ENCODE measurements around the gene AKAP6.
A peak's percentile ranks its signal among the peaks of the same experiment; 100 is the strongest.

Gene AKAP6

DNA sequence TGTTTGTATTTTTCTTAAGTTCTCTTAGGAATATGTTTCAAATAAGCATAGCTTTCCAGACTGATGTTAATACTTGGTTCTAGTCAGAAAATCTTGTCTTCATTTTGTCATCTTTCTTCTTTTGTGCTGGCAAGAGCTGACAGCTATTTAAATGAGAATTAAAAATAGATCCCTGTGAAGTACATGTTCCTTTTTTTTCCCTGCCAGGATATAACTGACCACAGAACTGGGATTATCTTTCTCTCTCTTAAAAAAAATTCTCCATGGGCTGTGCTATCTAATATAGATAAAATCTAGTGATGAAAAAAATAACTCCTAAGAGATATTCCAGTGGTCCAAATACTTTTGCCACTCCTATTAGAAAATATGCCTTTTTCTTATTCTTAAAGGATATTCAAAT lies 163.4 kb downstream of the AKAP6 start:
- no peak for FAIRE-seq

DNA sequence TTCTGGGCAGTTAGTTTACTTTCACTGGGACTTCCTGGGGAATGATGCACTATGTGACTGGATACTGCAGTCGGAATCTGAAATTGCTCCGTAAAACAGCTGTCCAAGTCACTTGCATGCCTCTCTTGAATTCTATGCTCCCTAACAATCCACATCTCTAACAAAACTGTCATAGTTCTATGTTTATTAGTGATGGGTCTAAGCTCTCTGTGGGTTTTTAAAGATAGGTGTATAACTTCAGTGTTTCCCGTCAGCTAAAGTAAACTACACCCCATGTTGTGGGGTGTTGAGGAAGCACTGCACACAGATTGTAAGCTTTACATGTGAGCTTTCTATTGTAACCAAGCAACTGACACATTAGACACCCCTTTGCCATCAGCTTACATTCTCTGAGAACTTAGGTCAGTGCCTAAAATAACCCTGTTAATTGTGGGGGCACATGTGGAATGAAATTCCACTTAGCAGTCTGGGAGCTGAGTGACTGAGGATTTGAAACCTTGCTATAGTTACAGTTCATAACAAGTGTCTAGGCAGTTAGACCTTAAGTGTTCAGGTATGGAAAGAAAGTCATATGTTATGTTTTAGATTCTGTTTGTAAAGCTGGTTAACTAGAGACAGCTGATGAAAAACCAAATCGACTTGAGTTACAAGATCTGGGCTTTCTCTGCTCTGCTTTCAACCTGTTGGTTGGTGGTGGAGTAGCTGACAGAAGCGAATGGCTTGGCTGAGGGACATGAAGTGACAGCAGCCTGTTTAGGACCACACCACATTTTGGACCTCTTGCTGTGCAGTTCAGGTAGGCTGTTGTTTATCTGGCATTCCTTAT lies 165.7 kb downstream of the AKAP6 start:
- no peak for FAIRE-seq

DNA sequence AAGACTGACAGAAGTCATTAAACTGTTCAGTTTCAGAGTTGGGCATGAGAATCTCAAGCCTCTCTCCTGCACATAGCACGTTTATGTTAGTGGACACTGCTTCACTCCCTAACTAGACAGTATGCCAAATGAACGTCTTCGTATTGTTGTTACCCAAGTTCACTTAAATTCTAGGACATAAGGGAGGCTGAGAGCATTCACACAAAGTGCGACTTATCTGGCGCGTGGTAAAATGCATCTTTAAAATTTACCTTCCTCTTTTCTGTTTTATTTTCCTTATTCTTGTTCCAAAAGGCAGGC lies 166.3 kb downstream of the AKAP6 start:
- FAIRE-seq = no peak

DNA sequence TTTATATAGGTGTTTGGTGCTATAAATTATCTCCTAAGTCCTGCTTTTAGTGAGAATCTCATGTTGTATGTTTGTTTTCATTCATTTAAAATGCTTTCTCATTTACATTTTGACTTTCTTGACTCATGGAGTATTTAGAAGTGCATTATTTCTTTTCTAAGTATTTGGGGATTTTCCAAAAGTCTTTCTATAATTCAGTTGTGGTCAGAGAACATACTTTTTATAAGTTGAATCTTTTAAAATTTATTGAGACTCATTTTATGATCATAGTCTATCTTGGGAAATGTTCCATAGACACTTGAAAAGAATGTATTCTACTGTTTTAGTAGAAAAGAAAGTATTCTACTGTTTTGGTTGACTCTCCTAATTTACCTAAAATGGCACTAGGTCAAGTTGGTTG lies 168.2 kb downstream of the AKAP6 start:
- FAIRE-seq = no peak

DNA sequence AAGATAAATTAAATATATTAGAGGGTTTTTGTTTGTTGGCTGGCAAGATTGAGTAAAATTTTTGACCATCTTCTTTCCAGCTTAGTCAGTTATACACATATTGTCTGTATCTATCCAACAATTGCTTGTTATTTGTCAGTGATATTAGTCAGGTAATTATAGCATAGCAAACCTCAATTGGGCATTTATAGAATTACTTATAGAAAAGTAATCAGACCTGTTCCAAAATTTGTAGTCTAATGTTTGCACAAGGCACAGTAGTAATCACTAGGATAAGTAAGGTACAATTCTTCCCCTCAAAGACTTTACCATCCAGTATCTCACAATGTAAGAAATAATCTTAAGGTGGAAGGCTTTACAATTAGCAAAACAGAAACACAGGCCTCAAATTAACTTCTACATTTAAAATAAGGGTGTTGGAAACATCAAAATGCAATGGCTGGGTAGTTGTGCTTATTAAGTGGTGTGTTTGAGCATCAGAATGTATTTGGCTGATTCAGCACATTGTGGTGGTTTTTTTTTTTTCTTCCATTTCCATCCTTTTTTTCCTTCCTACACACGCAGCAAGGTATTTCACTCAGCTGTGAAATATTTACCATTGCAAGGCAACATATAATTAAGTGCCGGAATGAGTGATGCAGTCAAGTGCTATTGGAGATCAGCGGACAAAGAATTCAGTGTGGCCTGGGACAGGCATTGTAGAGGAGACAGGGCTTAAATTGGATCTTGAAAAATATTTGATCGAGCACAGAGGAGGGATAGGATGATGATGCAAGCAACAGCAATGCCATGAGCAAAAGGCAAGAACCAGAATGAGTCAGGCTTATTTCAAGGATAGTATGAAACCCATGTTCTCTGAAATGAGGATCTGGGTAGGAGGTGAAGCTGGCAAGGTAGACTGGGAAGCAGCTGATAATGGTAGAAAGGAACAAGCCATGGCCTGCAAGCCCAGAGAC lies 178.2 kb downstream of the AKAP6 start:
- no peak for FAIRE-seq

DNA sequence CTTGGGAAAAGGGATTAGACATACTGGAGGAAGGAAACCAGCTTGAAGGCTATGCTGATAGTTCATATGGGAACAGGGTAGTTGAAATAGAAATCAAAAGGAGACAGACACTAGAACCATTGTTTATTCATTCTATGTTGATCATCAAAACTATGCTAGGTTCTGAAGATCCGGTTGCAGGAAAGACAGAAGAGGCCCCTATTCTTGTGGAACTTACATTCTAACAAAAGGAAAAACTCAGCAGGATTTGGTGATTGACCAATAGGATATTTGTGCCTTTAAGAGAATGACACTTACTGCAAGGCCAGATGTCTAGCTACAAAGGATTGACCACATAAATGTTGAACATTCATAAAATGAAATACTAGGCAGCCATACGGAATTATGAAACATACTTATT lies 179.2 kb downstream of the AKAP6 start:
- FAIRE-seq = no peak

DNA sequence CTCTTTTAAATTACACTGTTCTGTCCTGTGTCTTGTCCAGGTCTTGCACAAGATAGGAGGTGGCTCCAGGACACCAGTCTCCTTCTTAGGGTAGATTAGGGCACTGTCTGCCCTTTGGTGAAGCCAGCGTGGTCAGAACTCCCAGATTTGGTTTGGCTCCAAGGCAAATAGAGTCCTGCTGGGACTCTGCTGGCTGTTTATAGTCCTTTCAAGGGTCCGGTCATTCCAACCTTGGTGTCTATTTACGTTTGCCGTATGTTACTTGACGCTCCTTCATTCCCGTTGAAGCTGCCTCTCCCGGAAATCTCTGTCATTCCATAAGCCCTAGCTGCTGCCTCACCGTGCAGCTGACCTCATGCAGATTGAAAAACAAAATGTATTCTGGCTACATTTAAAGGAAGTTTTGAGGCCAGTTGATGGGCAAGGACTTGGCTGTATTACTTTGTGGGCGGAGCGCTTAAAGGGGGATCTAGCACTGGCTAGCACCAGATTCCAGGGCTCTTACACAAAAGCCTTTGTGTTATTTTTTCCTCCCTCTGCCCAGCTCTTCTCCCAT lies 180.6 kb downstream of the AKAP6 start:
- no peak for FAIRE-seq

DNA sequence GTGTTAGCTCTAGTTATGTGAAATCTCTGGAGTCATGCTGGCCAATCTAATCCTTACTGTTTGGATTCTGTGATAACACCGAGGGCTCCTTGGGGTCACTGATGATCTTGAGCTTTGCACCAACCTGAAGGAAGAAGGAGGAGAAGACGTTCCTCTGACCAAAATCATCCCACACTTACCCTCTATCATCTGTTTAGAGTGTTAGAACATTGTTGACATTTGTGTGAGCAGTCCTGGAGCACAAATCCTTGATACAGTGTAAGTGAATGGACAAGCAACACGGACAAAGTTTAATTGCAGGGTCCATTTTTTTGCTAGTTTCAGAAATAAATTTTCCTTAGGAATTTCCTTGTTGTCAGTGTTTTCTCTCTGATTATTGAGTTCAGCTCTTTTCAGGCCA lies 181.7 kb downstream of the AKAP6 start:
- no peak for FAIRE-seq

DNA sequence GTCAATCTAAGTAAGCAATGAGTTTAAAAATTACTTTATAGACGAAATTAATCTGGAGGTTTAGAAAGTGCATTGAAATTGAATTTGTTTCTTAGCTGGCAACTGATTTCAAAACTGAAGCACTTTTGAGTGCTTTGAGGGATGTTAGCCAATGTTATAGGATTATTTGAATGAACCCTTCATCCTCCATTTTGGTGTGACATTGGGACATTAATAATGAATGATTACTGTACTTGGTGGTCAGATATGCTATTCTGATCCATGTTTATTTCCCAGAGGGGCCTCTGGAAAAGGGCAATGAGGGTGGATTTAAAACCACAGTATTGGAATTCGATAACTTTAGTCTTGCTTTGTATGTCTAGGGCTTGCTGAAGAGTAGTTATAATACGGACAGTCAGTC lies 183.2 kb downstream of the AKAP6 start:
- FAIRE-seq = no peak

DNA sequence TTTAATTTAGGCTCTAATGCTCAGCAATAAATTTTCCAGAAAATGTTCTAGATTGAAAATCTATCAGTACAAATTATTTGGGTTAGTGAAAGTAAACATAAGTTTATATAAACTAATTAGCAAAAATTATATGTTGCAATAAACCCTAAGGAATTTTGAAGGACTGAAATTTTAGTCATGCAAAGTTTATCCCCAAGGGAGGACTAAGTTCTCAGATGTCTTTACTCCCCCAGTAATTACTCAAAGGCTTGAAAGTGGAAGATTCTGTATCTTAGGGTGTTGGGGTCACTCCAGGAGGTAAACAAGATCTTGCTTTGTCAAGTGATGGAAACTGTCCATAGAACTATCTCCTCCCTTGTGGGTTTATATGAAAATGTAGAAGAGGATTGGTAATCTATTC lies 183.7 kb downstream of the AKAP6 start:
- no peak for FAIRE-seq

DNA sequence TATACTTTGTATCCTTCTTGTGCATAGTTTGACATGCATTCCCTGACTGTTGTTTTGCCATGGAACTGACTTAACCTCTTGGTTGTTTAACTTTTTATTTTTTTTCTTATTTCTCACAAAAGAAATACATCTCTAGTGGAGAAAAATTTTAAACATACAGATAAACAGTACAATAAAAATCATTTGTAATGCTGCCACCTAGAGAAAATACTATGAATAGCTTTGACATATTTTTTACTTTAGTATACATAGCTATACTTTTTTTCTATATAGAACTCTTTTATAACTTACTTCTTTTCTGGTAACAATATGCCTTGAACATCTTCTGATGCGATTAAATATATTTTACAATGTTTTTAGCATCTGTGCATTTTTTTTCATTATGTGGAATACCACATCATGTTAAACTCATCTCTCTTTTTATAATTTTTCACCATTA lies 184.5 kb downstream of the AKAP6 start:
- peak; percentile 91 for FAIRE-seq

DNA sequence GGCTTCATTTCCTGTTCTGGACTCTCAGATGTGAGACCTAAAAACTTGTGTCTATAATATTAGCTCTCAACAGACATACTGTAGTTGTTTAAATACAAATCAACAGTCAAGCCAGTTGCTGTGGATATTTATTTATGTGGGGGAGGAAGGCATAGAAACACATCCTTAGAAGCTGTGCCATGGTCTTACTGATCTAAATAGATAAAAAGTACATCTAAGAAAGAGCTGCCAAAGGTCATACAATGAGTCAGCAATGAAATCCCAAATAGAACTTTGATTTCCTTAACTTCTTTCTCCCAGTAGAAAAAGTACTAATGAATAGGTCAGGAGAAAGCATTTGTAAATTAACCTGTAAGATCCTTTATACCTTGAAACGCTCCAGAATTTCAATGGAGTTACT lies 185.1 kb downstream of the AKAP6 start:
- no peak for FAIRE-seq

DNA sequence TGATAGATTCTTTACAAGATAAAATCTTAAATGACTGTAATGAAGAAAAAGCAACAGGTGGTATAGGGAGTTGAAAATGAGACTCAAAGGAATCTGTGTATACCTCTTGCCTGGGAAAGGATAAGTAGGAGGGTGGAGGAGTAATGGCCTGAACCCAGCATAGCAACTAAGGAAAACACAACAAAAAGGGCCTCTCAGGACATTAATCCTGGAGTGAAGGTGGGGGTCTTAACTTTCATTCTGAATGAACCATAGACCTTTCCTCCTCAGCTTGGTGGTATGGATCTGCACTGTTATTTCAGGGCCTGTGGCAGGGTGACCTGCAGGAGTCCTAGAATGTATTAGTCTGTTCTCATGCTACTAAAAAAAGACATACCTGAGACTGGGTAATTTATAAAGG lies 185.6 kb downstream of the AKAP6 start:
- FAIRE-seq = no peak

DNA sequence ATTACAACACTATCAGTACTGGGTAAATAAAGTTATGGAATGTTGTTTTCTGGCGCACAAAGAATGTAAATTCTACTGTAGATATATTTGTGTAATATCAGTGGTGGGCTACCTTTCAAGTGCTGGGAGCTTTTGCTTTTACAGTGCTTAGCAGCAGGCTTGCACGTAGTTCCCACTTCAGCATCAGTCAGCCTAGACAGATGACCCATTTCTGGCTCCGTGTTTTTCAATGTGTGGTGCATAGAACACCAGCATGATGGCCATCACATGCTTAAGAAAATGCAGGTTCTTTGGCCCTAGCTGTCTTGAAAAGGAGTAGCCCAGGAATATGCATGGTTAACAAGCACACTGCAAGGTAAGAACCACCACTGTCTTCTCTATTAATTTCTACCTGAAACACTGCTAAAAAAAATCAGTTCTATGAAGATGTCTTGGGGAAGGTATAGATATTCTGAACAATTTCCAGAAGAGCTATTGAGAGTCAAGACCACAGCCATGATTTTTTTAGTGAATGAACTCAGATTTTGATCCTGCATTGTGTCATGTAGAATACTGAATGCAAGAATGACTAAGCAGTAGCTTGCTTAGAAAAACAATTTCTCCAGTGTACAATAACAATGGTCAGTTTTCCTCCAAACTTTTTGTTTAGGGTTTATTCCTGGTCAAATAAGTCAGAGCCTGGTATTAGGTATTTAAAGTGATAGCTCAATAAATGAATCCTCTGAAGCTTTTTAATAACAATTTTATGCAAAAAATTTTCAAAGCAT lies 195.7 kb downstream of the AKAP6 start:
- FAIRE-seq = no peak

DNA sequence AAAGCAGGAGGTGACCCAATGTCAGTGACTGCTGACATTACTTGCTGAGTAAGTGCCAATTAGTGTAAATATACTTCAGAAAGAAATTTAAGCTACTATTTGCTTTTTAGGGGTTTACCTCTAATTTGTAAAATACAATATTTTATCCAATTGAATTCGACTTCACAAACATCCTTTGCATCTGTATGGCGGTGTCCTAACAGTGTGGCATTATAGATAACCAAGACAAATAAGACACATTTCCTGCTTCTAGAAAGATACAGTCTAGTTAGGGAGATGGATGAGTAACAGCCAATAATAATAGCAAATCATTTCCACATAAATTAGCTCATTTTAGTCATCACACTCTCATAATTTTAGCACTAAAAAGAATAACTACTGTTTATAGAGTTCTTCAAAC lies 196.5 kb downstream of the AKAP6 start:
- no peak for FAIRE-seq

DNA sequence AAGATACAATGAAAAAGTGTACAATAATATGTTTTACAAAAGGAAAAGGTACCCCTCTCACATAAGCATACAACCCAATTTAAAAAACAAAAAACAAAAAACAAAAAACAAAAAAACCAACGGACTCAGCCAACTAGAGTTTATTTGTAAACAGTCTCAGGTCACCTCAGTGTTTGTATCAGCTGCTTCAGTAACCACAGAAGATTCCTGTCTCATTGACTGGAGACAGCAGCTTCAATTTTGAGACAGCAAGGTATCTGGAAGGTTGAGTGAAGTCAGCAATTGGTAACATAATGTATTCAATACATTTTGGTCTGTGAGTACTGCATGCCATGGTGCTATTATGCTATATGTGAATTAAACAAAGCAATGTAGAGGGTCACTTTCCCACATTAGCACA lies 201.7 kb downstream of the AKAP6 start:
- FAIRE-seq = no peak

DNA sequence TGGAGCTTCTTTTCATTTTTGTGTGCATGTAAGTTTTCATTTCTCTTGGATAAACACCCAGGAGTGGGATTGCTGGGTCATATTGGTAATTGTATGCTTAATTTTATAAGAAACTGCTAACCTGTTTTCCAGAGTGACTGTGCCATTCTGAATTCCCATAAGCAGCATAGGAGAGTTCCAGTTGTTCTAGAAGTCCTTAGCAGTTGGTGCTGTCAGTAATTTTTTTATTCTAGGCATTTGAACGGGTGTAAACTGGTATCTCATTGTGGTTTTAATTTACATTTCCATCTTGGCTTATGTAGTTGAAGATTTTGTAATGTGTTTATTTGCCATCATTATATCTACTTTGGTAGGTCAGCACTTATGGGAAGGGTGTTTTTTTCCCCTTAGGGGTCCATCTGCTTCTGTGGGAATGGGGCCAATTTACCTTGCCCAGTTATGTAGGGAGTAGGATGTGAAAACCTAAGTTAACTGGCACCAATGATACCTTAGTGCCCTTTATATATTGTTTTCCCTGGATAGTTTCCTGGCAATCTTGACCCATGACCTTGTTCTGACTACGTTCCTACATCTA lies 202.9 kb downstream of the AKAP6 start:
- no peak for FAIRE-seq

DNA sequence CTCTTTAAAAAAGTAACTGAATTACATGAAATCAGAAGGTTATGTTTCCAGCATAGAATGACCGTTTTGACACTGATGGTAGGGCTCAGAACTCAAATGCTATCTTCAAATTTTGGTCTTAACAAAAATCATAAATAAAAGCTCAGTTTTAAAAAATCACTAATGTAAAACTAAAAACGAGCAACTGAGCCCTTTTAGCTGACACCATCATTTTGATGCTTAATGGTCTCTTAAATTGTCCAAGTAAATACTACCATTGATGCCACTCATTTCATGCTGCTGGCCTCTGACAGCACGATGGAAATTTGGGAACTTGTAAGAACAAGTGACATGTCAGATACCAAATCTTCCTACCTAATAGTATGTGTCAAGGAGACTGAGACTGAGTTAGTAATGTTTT lies 205.0 kb downstream of the AKAP6 start:
- FAIRE-seq = no peak

DNA sequence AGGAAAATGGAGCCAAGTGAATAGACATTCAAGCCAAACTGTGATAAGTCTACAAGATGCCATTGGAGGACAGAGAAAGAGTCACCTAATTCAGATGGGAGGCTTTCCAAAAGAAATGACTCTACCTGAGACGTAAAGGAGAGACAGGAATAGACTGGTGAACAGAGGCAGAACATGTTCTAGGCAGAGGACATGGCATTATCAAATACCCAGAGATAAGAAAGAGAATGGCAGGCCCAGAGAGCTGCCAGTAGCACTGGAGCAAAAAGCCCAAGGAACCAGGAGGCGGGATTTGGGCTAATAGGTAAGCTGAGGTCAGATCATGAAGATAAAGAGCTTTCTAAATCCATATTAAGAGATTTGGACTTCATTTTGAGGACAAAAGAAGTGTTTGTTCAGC lies 207.1 kb downstream of the AKAP6 start:
- FAIRE-seq = no peak

DNA sequence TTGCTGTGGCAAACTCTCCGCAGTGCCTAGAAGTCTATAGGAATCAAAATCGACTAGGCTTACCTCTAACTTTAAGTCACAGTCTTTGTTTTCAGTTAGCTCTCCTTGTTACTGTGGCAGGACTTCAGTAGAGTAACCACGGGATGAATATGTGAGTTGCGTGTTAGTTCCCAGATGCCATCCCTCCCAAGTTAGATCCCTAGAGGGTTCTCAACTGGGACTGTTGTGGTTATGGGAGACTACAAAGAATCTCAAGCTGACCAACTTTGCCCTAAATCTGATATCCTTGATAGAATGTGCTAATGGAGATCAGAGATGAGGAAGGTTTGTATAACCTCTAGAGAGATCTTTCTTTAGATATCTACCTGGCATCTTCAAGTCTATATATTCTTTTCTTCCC lies 208.1 kb downstream of the AKAP6 start:
- FAIRE-seq = no peak

DNA sequence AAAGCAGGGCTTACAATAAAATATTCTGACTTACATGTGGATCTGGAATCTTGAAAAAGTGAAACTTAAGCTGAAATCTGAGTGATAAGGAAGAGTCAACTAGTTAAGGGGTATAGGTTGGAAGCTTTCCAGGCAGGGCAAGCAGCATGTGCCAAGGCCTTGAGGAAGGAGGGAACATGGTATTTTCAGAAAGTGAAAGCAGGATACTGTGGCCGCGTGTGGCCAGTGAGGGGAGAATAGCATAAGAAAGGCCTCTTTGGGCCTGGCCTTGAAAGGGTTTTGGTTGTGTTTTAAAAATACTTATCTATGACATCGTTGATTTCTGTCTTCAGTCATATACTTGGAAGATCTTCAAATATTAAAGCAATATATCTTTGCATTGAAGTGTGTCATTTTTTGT lies 213.4 kb downstream of the AKAP6 start:
- FAIRE-seq = no peak

DNA sequence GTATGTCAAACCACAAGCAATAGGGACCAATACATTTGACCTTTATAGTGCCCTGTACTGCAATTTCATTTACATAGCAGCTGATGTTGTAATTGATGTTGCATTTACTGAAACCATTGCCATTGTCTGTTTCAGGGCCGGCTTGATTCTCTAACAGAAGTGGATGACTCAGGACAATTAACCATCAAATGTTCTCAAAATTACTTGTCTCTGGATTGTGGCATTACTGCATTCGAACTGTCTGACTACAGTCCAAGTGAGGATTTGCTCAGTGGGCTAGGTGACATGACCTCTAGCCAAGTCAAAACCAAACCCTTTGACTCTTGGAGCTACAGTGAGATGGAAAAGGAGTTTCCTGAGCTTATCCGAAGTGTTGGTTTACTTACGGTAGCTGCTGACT lies 216.0 kb downstream of the AKAP6 start:
- FAIRE-seq = no peak
